GM12872 (cell line): ENCODE data around the gene DCDC2B.

Experiments used
- TF ChIP-seq, protein P1 (sequence below): IDR thresholded peaks from 3 replicates; pipeline ENCODE4 v1.5.1; 2011; ENCODE audit warnings: low read depth, mild to moderate bottlenecking, low read length, moderate library complexity; ENCODE audit not compliant: insufficient read depth

The DCDC2B gene

DNA sequence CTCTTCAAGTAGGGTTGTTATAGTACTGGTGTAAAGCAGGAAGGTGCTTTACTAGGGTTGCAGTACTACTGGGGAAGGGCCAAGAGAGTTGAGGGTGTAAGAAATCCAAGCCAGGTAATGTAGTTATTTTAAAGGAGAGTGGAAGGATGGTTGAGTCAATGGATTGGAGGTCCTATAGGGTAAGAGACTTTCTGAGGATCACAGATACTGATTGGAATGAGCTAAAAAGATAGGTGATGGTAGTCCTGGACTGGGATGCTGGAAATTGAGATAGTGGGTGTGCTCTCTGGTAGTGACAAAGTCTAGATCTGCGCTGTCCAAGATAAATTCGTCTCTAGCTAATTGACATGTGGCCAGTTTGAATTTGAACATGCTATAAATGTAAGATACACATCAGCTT, 22.4 kb upstream of the DCDC2B start:
- TF ChIP-seq, protein P1, sequence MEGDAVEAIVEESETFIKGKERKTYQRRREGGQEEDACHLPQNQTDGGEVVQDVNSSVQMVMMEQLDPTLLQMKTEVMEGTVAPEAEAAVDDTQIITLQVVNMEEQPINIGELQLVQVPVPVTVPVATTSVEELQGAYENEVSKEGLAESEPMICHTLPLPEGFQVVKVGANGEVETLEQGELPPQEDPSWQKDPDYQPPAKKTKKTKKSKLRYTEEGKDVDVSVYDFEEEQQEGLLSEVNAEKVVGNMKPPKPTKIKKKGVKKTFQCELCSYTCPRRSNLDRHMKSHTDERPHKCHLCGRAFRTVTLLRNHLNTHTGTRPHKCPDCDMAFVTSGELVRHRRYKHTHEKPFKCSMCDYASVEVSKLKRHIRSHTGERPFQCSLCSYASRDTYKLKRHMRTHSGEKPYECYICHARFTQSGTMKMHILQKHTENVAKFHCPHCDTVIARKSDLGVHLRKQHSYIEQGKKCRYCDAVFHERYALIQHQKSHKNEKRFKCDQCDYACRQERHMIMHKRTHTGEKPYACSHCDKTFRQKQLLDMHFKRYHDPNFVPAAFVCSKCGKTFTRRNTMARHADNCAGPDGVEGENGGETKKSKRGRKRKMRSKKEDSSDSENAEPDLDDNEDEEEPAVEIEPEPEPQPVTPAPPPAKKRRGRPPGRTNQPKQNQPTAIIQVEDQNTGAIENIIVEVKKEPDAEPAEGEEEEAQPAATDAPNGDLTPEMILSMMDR: no peak

DNA sequence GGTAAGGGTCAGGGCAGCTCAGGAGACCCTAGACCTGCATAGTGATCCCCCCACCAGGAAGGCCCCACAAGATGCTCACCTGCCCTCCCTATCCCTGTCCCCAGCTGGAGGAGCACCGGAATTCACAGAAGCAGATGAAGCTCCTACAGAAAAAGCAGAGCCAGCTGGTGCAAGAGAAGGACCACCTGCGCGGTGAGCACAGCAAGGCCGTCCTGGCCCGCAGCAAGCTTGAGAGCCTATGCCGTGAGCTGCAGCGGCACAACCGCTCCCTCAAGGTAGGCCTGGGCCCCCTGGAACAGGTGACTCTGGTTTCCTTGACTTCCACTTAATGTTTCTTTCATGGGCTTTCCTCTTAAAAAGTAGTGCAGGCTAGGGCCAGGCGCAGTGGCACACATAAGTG, 21.0 kb upstream of the DCDC2B start:
- TF ChIP-seq, protein P1: no peak

DNA sequence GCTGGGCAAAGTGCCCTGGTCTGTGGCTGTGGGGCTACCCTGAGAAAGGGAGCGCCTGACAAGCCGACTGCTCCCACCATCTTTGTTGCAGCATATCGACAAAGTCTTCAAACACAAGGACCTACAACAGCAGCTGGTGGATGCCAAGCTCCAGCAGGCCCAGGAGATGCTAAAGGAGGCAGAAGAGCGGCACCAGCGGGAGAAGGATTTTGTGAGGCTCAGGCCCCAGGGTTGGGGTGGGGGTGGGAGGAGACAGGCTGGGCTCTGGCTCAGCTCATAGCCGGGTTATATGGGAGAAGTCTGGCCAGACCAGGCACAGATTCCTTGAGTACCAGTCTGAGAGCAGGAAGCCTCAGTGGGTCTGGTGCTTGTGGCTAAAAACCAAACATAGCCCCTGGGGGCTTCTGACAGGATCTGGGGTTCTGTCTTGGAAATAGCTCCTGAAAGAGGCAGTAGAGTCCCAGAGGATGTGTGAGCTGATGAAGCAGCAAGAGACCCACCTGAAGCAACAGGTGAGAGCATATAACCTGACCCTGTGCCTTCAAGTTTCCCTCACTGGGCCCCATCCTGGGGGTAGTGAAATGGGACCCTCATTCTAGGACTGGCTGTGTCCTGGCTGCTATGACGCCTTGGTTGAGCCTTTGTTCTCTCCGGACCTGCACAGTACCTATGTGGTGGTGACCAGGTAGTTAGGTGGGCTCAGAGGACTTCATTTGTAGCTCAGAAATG, 16.5 kb upstream of the DCDC2B start:
- TF ChIP-seq, protein P1: no peak

- TF ChIP-seq, protein P1: no peak
Measured at GRCh38 chr1:32194984-32195383, 13.9 kb upstream of the DCDC2B start.

DNA sequence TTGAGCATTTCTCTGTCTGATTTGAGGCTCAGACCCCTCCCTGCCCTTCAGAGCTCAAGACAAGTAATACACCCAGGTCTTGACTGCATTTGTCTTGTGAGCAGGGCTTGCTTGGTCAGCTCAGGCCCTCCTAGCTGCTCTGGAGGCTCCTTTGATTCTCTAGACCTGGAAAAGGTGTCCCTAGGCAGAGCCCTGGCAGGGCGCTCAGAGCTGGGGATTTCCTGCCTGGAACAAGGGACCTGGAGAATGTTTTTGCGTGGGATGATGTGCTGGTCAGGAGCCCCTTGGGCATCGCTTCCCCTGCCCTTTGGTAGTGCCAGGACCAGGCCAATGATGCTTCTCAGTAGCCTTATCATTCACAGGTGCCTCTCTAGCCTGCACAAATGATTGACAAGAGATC, 13.4 kb upstream of the DCDC2B start:
- TF ChIP-seq, protein P1: no peak

DNA sequence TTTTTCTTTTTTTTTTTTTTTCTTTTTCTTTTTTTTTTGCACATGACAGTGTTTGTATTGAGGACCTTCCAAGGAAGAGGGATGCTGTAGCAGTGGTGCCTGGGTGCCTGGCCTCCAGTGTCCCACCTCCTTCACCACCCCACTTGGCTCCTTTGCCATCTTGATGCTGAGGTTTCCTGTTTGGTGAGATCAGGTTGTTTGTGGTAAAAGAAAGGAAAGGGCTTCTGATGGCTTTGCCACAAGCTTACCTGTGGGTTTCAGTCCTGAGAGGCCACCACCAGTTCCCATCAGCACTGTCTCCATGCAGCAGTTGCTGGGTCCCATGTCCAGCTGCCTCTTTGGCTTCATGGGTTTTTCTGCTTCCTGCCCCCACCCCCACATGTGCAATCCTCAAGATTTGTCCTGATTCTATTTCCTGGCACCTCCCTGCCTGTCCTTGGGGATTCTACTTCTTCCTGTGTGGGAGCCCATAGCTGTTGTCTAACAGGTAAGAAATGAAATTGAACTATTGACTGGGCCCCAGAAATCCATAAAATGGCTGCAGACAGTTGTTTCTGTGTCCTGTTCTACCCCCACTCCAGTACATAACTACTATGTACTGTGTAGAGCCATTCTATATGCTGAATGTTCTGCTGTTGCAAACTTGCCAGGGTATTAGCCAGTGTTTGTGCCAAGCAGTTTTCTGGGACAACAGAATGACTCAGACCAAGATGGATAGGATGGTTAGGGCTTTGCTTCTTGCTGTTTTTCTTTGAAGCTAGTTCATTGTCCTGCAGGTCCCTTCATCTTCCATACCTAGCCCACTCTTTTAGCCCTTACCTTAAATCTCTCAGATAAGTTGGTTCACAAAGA, 12.7 kb upstream of the DCDC2B start:
- TF ChIP-seq, protein P1: no peak

GRCh38 chr1:32197074-32197473, 11.8 kb upstream of the DCDC2B start:
- TF ChIP-seq, protein P1: no peak
